ENCODE measurements around the gene ZNF426.
A peak's percentile ranks its signal among the peaks of the same experiment; 100 is the strongest.

ZNF426 gene

GRCh38 chr19:9535934-9536333, 2.5 kb downstream of the ZNF426 start:
- peaks cover 28% of the 10 kb centered on the region for H3K4me1 Mint-ChIP-seq (ENCODE audit: low read depth)
- H3K9me3 Mint-ChIP-seq: peaks cover 48% of the 10 kb centered on the region
- H3K27me3 Mint-ChIP-seq: no peaks in the 10 kb centered on the region
- H3K36me3 Mint-ChIP-seq (ENCODE audit: low read depth): peaks cover 83% of the 10 kb centered on the region
- H3K27ac Mint-ChIP-seq: no peak overlapping the region
- H3K4me3 Mint-ChIP-seq: no peak overlapping the region

- H3K4me3 Mint-ChIP-seq: no peak overlapping the region
These were observed 6.5 kb downstream of the ZNF426 start for GRCh38 chr19:9531933-9532332.

GRCh38 chr19:9528757-9529336, 9.6 kb downstream of the ZNF426 start:
- Mint-ChIP-seq H3K27ac (no peak overlapping the region), H3K9me3 (peaks cover 68% of the 10 kb centered on the region), H3K4me1 (ENCODE audit: low read depth) (no peaks in the 10 kb centered on the region), H3K36me3 (ENCODE audit: low read depth) (peaks cover 94% of the 10 kb centered on the region), H3K27me3 (no peaks in the 10 kb centered on the region), H3K4me3 (no peak overlapping the region)

More at GRCh38 chr19:9531933-9532332, 6.5 kb downstream of the ZNF426 start:
- Mint-ChIP-seq H3K36me3 (ENCODE audit: low read depth) (peaks cover 97% of the 10 kb centered on the region), H3K27ac (no peak overlapping the region), H3K27me3 (no peaks in the 10 kb centered on the region), H3K9me3 (peaks cover 59% of the 10 kb centered on the region), H3K4me1 (ENCODE audit: low read depth) (peaks cover 3% of the 10 kb centered on the region)

- Mint-ChIP-seq H3K4me3 (no peak overlapping the region), H3K27ac (no peak overlapping the region), H3K27me3 (no peaks in the 10 kb centered on the region), H3K36me3 (ENCODE audit: low read depth) (peaks cover 65% of the 10 kb centered on the region), H3K9me3 (peaks cover 54% of the 10 kb centered on the region), H3K4me1 (ENCODE audit: low read depth) (no peaks in the 10 kb centered on the region)
These were observed 14.5 kb downstream of the ZNF426 start for GRCh38 chr19:9523885-9524474.

GRCh38 chr19:9507285-9507684, 31.2 kb downstream of the ZNF426 start:
- Mint-ChIP-seq H3K27ac (no peak overlapping the region), H3K4me1 (ENCODE audit: low read depth) (no peaks in the 10 kb centered on the region), H3K9me3 (peaks cover 53% of the 10 kb centered on the region), H3K27me3 (no peaks in the 10 kb centered on the region), H3K4me3 (no peak overlapping the region), H3K36me3 (ENCODE audit: low read depth) (peaks cover 17% of the 10 kb centered on the region)

GRCh38 chr19:9500796-9501195, 37.6 kb downstream of the ZNF426 start:
- H3K27ac Mint-ChIP-seq: no peak overlapping the region
- peaks cover 13% of the 10 kb centered on the region for H3K4me1 Mint-ChIP-seq (ENCODE audit: low read depth)
- H3K9me3 Mint-ChIP-seq: peaks cover 22% of the 10 kb centered on the region
- peaks cover 12% of the 10 kb centered on the region for H3K27me3 Mint-ChIP-seq
- H3K36me3 Mint-ChIP-seq (ENCODE audit: low read depth): peaks cover 25% of the 10 kb centered on the region
- no peak overlapping the region for H3K4me3 Mint-ChIP-seq

GRCh38 chr19:9498183-9498902, 40.1 kb downstream of the ZNF426 start, which contains the start of gene ZNF560:
TSS of gene ZNF560 (minus strand) at chr19:9498616. CDS start at chr19:9475313, 23,303 bp downstream.
- H3K27me3 Mint-ChIP-seq: peaks cover 12% of the 10 kb centered on the region
- H3K4me3 Mint-ChIP-seq: peak within 1 kb of the TSS; percentile 67
- H3K27ac Mint-ChIP-seq: no peak within 1 kb of the TSS
- peaks cover 15% of the 10 kb centered on the region for H3K9me3 Mint-ChIP-seq
- peaks cover 13% of the 10 kb centered on the region for H3K4me1 Mint-ChIP-seq (ENCODE audit: low read depth)
- peaks cover 26% of the 10 kb centered on the region for H3K36me3 Mint-ChIP-seq (ENCODE audit: low read depth)

GRCh38 chr19:9494096-9494495, 44.3 kb downstream of the ZNF426 start:
- Mint-ChIP-seq H3K27me3 (peaks cover 12% of the 10 kb centered on the region), H3K36me3 (ENCODE audit: low read depth) (peaks cover 20% of the 10 kb centered on the region), H3K9me3 (peaks cover 13% of the 10 kb centered on the region), H3K4me1 (ENCODE audit: low read depth) (peaks cover 13% of the 10 kb centered on the region), H3K4me3 (no peak overlapping the region), H3K27ac (no peak overlapping the region)

- peaks cover under 1% of the 10 kb centered on the region for H3K27me3 Mint-ChIP-seq
These were observed 51.4 kb downstream of the ZNF426 start for GRCh38 chr19:9487016-9487415.

GRCh38 chr19:9485140-9485539, 53.3 kb downstream of the ZNF426 start:
- Mint-ChIP-seq H3K27ac (no peak overlapping the region), H3K27me3 (no peaks in the 10 kb centered on the region), H3K4me1 (ENCODE audit: low read depth) (no peaks in the 10 kb centered on the region), H3K4me3 (no peak overlapping the region), H3K36me3 (ENCODE audit: low read depth) (peaks cover 14% of the 10 kb centered on the region), H3K9me3 (peaks cover 36% of the 10 kb centered on the region)

More at GRCh38 chr19:9487016-9487415, 51.4 kb downstream of the ZNF426 start:
- no peak overlapping the region for H3K27ac Mint-ChIP-seq
- H3K9me3 Mint-ChIP-seq: peaks cover 39% of the 10 kb centered on the region
- peaks cover 11% of the 10 kb centered on the region for H3K36me3 Mint-ChIP-seq (ENCODE audit: low read depth)
- no peak overlapping the region for H3K4me3 Mint-ChIP-seq
- H3K4me1 Mint-ChIP-seq (ENCODE audit: low read depth): no peaks in the 10 kb centered on the region

- Mint-ChIP-seq H3K27ac (no peak overlapping the region), H3K4me1 (ENCODE audit: low read depth) (no peaks in the 10 kb centered on the region), H3K4me3 (no peak overlapping the region), H3K9me3 (peaks cover 35% of the 10 kb centered on the region), H3K36me3 (ENCODE audit: low read depth) (peaks cover 7% of the 10 kb centered on the region), H3K27me3 (no peaks in the 10 kb centered on the region)
These were observed 63.5 kb downstream of the ZNF426 start for GRCh38 chr19:9474975-9475374.

Measured in stimulated activated naive CD8-positive, alpha-beta T cell treated with anti-CD3 and anti-CD28 coated beads, Interleukin-15, Interleukin-2, amounts not matched to agents 100 ng/mL and 50 ng/mL, for 24 hours (primary cell).